Measurements from ENCODE around the gene DNAH10. TPM values are rescaled to one million over a fixed set of nuclear protein-coding genes. Genes with fewer than 3 reads are reported as not detected.

DNAH10 gene
- total RNA-seq, 1 donor from 2014 or later = 1.0 TPM

GRCh38 chr12:123747309-123747708 lies 14.8 kb upstream of the DNAH10 start:
- no peaks in the 10 kb centered on the region for H3K4me1 Mint-ChIP-seq (ENCODE audit: low read depth)
- no peaks in the 10 kb centered on the region for H3K27me3 Mint-ChIP-seq
- H3K9me3 Mint-ChIP-seq (ENCODE audit: low read depth) = no peaks in the 10 kb centered on the region
- no peak overlapping the region for H3K4me3 Mint-ChIP-seq (ENCODE audit: low read depth)
- TF ChIP-seq CTCF (IDR thresholded peaks at IDR 0.05; ENCODE audit: unreplicated experiment) = no peak
- peaks cover 17% of the 10 kb centered on the region for H3K36me3 Mint-ChIP-seq (ENCODE audit: insufficient read depth)
- no peak overlapping the region for H3K27ac Mint-ChIP-seq
- no peak for DNase-seq (ENCODE audit: low spot score, unreplicated experiment)

- TF ChIP-seq CTCF (IDR thresholded peaks at IDR 0.05; ENCODE audit: unreplicated experiment) = no peak
- Mint-ChIP-seq H3K4me1 (ENCODE audit: low read depth) (no peaks in the 10 kb centered on the region), H3K4me3 (ENCODE audit: low read depth) (no peak overlapping the region), H3K27ac (no peak overlapping the region), H3K9me3 (ENCODE audit: low read depth) (no peaks in the 10 kb centered on the region), H3K36me3 (ENCODE audit: insufficient read depth) (peaks cover 17% of the 10 kb centered on the region), H3K27me3 (no peaks in the 10 kb centered on the region)
- no peak for DNase-seq (ENCODE audit: low spot score, unreplicated experiment)
Observed at GRCh38 chr12:123748161-123748560, 13.9 kb upstream of the DNAH10 start.

- H3K36me3 Mint-ChIP-seq (ENCODE audit: insufficient read depth) = peaks cover 17% of the 10 kb centered on the region
Observed at GRCh38 chr12:123748661-123749060, 13.4 kb upstream of the DNAH10 start.

GRCh38 chr12:123749355-123749754 lies 12.7 kb upstream of the DNAH10 start:
- Mint-ChIP-seq H3K4me3 (ENCODE audit: low read depth) (no peak overlapping the region), H3K36me3 (ENCODE audit: insufficient read depth) (peaks cover 19% of the 10 kb centered on the region), H3K4me1 (ENCODE audit: low read depth) (no peaks in the 10 kb centered on the region), H3K27me3 (no peaks in the 10 kb centered on the region), H3K27ac (no peak overlapping the region), H3K9me3 (ENCODE audit: low read depth) (no peaks in the 10 kb centered on the region)
- DNase-seq (ENCODE audit: low spot score, unreplicated experiment) = no peak
- no peak for TF ChIP-seq CTCF (IDR thresholded peaks at IDR 0.05; ENCODE audit: unreplicated experiment)

More at GRCh38 chr12:123748661-123749060, 13.4 kb upstream of the DNAH10 start:
- H3K4me3 Mint-ChIP-seq (ENCODE audit: low read depth) = no peak overlapping the region
- H3K9me3 Mint-ChIP-seq (ENCODE audit: low read depth) = no peaks in the 10 kb centered on the region
- no peaks in the 10 kb centered on the region for H3K4me1 Mint-ChIP-seq (ENCODE audit: low read depth)
- no peak for DNase-seq (ENCODE audit: low spot score, unreplicated experiment)
- H3K27me3 Mint-ChIP-seq = no peaks in the 10 kb centered on the region
- TF ChIP-seq CTCF (IDR thresholded peaks at IDR 0.05; ENCODE audit: unreplicated experiment) = no peak
- no peak overlapping the region for H3K27ac Mint-ChIP-seq

- no peaks in the 10 kb centered on the region for H3K9me3 Mint-ChIP-seq (ENCODE audit: low read depth)
- H3K36me3 Mint-ChIP-seq (ENCODE audit: insufficient read depth) = peaks cover 19% of the 10 kb centered on the region
- no peak for DNase-seq (ENCODE audit: low spot score, unreplicated experiment)
- no peaks in the 10 kb centered on the region for H3K4me1 Mint-ChIP-seq (ENCODE audit: low read depth)
- no peaks in the 10 kb centered on the region for H3K27me3 Mint-ChIP-seq
- no peak overlapping the region for H3K27ac Mint-ChIP-seq
- no peak overlapping the region for H3K4me3 Mint-ChIP-seq (ENCODE audit: low read depth)
- TF ChIP-seq CTCF (IDR thresholded peaks at IDR 0.05; ENCODE audit: unreplicated experiment) = no peak
Observed at GRCh38 chr12:123750159-123750656, 11.9 kb upstream of the DNAH10 start.

All from progenitor cell of endocrine pancreas (in vitro differentiated cells).